IPS-11a (cell line): Measurements from ENCODE around the gene KLHL11.

Experiments used
- H3K4me3 ChIP-seq: one replicate; pipeline ENCODE4 v1.5.1; 2013; ENCODE audit warnings: low read depth, low read length, control low read depth

KLHL11 gene

GRCh38 chr17:41811549-41812380, 53.5 kb downstream of the KLHL11 start, which contains the start of gene P3H4:
Gene P3H4, minus strand, starts transcription at chr17:41811949. Its CDS starts 34 bp downstream, at chr17:41811915.
- H3K4me3 ChIP-seq, result peak within 1 kb of the TSS; percentile 71

- H3K4me3 ChIP-seq, result peak overlapping the region; percentile 71
Observed at GRCh38 chr17:41810659-41811548, 54.3 kb downstream of the KLHL11 start.

GRCh38 chr17:41806685-41807445, 58.4 kb downstream of the KLHL11 start:
- H3K4me3 ChIP-seq, result no peak overlapping the region
